HepG2 (cell line): Measurements from ENCODE around the gene KHNYN. TPM values are rescaled to one million over a fixed set of nuclear protein-coding genes. Genes with fewer than 3 reads are reported as not detected.

Source experiments
- CEBPG ChIP-seq: IDR thresholded peaks from 2 replicates; pipeline ENCODE4 v1.6.1; 2016
- CHCHD3 ChIP-seq: sonication (generic); formaldehyde crosslinking; IDR thresholded peaks from 2 replicates; pipeline ENCODE4 v1.8.0; 2022; ENCODE audit warnings: mild to moderate bottlenecking, missing genetic modification reagents, moderate library complexity
- E2F5 ChIP-seq: sonication (generic); formaldehyde crosslinking; conservative IDR thresholded peaks from 2 replicates; pipeline ENCODE4 v1.4.0; 2020; ENCODE audit warnings: missing genetic modification reagents
- ETV5 ChIP-seq: IDR thresholded peaks from 2 replicates; pipeline ENCODE4 v1.6.1; 2018; ENCODE audit warnings: missing biosample characterization, missing genetic modification reagents, inconsistent platforms, borderline replicate concordance
- GATAD2A ChIP-seq: IDR thresholded peaks from 2 replicates; pipeline ENCODE4 v1.6.1; 2016
- JUN ChIP-seq: sonication (generic); formaldehyde crosslinking; IDR thresholded peaks from 2 replicates; pipeline ENCODE4 v1.4.0; 2020; ENCODE audit warnings: mild to moderate bottlenecking, missing genetic modification reagents
- PAF1 ChIP-seq: IDR thresholded peaks from 2 replicates; pipeline ENCODE4 v1.6.1; 2016; ENCODE audit warnings: missing genetic modification reagents, missing compliant biosample characterization
- PRDM4 ChIP-seq: sonication (generic); formaldehyde crosslinking; IDR thresholded peaks from 2 replicates; pipeline ENCODE4 v1.9.0; 2021; ENCODE audit warnings: missing genetic modification reagents, borderline replicate concordance
- SALL1 ChIP-seq: sonication (generic); formaldehyde crosslinking; IDR thresholded peaks from 2 replicates; pipeline ENCODE4 v1.8.0; 2022; ENCODE audit warnings: mild to moderate bottlenecking, missing genetic modification reagents
- YEATS4 ChIP-seq: sonication (generic); formaldehyde crosslinking; IDR thresholded peaks from 2 replicates; pipeline ENCODE4 v1.4.0; 2020; ENCODE audit warnings: missing genetic modification reagents, borderline replicate concordance
- ZNF816 ChIP-seq: sonication (generic); formaldehyde crosslinking; IDR thresholded peaks from 2 replicates; pipeline ENCODE4 v1.8.0; 2022; ENCODE audit warnings: missing genetic modification reagents, mild to moderate bottlenecking, borderline replicate concordance
- polyA plus RNA-seq, 8 experiments: library from polyadenylated mRNA; depleted of rRNA in 3 of 8; stranded (reverse) in 7 of 8; unstranded in 1 of 8; fragments of >200 nt; fragmentation: Illumina TruSeq in 4 of 8; extraction: Trizol in 4 of 8; gene quantifications; 2 replicates each; pipeline versions ENCODE4 v1.2.1 to v1.2.3, GENCODE V29; 2011 to 2016; ENCODE audit warnings: low read depth in 4 of 8, missing spikeins in 1 of 8, mixed read lengths in 1 of 8; ENCODE audit not compliant: insufficient read depth in 1 of 8
- total RNA-seq, 5 experiments: library from RNA; depleted of rRNA; stranded (reverse); fragments of >200 nt; fragmentation: Illumina TruSeq; extraction: Trizol; gene quantifications; 2 replicates each; pipeline ENCODE4 v1.2.3, GENCODE V29; 2016; ENCODE audit warnings: low read depth in 1 of 5
- TF ChIP-seq, protein P1 (sequence below): sonication (generic); formaldehyde crosslinking; IDR thresholded peaks from 2 replicates; pipeline ENCODE4 v1.5.0; 2020; ENCODE audit warnings: mild to moderate bottlenecking, missing genetic modification reagents, borderline replicate concordance
- TF ChIP-seq, protein P2 (sequence below): sonication (generic); formaldehyde crosslinking; IDR thresholded peaks from 2 replicates; pipeline ENCODE4 v1.8.0; 2022; ENCODE audit warnings: missing genetic modification reagents, mild to moderate bottlenecking, borderline replicate concordance
- TF ChIP-seq, protein P3 (sequence below), 2 experiments: sonication (generic) in 1 of 2; formaldehyde crosslinking in 1 of 2; IDR thresholded peaks; 2 replicates each; pipeline versions ENCODE4 v1.4.0 to v1.6.1; 2016 to 2020; ENCODE audit warnings: borderline replicate concordance in 1 of 2, low read depth in 1 of 2, mild to moderate bottlenecking in 1 of 2, missing genetic modification reagents in 1 of 2

The KHNYN gene
- total and polyA plus RNA-seq, 2 of the 13 experiments (the other 11 are each of a cell fraction or from before 2014, with no cell fraction given) = 52.8 to 75.7 TPM

GRCh38 chr14:24434676-24435075, 4.9 kb downstream of the KHNYN start (continued):
- TF ChIP-seq, protein P1, sequence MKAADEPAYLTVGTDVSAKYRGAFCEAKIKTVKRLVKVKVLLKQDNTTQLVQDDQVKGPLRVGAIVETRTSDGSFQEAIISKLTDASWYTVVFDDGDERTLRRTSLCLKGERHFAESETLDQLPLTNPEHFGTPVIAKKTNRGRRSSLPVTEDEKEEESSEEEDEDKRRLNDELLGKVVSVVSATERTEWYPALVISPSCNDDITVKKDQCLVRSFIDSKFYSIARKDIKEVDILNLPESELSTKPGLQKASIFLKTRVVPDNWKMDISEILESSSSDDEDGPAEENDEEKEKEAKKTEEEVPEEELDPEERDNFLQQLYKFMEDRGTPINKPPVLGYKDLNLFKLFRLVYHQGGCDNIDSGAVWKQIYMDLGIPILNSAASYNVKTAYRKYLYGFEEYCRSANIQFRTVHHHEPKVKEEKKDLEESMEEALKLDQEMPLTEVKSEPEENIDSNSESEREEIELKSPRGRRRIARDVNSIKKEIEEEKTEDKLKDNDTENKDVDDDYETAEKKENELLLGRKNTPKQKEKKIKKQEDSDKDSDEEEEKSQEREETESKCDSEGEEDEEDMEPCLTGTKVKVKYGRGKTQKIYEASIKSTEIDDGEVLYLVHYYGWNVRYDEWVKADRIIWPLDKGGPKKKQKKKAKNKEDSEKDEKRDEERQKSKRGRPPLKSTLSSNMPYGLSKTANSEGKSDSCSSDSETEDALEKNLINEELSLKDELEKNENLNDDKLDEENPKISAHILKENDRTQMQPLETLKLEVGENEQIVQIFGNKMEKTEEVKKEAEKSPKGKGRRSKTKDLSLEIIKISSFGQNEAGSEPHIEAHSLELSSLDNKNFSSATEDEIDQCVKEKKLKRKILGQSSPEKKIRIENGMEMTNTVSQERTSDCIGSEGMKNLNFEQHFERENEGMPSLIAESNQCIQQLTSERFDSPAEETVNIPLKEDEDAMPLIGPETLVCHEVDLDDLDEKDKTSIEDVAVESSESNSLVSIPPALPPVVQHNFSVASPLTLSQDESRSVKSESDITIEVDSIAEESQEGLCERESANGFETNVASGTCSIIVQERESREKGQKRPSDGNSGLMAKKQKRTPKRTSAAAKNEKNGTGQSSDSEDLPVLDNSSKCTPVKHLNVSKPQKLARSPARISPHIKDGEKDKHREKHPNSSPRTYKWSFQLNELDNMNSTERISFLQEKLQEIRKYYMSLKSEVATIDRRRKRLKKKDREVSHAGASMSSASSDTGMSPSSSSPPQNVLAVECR (CRISPR knock-in tag) = no peak
- TF ChIP-seq JUN (CRISPR knock-in tag) = no peak
- TF ChIP-seq ZNF816 (CRISPR knock-in tag) = no peak
- no peak for TF ChIP-seq YEATS4 (CRISPR knock-in tag)
- TF ChIP-seq GATAD2A = no peak
- no peak for TF ChIP-seq E2F5 (CRISPR knock-in tag)
- no peak for TF ChIP-seq SALL1 (CRISPR knock-in tag)
- TF ChIP-seq PRDM4 (CRISPR knock-in tag) = no peak
- TF ChIP-seq, protein P2, sequence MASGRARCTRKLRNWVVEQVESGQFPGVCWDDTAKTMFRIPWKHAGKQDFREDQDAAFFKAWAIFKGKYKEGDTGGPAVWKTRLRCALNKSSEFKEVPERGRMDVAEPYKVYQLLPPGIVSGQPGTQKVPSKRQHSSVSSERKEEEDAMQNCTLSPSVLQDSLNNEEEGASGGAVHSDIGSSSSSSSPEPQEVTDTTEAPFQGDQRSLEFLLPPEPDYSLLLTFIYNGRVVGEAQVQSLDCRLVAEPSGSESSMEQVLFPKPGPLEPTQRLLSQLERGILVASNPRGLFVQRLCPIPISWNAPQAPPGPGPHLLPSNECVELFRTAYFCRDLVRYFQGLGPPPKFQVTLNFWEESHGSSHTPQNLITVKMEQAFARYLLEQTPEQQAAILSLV (CRISPR knock-in tag) = no peak
- no peak for TF ChIP-seq CEBPG
- TF ChIP-seq PAF1 = peak; percentile 77; the same call in 1 of the 2 replicates
- no peak for TF ChIP-seq CHCHD3 (CRISPR knock-in tag)
- TF ChIP-seq, protein P3, sequence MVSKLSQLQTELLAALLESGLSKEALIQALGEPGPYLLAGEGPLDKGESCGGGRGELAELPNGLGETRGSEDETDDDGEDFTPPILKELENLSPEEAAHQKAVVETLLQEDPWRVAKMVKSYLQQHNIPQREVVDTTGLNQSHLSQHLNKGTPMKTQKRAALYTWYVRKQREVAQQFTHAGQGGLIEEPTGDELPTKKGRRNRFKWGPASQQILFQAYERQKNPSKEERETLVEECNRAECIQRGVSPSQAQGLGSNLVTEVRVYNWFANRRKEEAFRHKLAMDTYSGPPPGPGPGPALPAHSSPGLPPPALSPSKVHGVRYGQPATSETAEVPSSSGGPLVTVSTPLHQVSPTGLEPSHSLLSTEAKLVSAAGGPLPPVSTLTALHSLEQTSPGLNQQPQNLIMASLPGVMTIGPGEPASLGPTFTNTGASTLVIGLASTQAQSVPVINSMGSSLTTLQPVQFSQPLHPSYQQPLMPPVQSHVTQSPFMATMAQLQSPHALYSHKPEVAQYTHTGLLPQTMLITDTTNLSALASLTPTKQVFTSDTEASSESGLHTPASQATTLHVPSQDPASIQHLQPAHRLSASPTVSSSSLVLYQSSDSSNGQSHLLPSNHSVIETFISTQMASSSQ (IDR thresholded peaks at IDR 0.05; ENCODE audit: low read depth) = no peak
- TF ChIP-seq, protein P3 (CRISPR knock-in tag; IDR thresholded peaks at IDR 0.05; ENCODE audit: borderline replicate concordance) = no peak
- no peak for TF ChIP-seq ETV5 (CRISPR knock-in tag)
